Ammon's horn (tissue), 1 donor: Measurements from ENCODE around the gene DHRS12.

ENCODE experiments used
- DNase-seq: peaks from one replicate; pipeline ENCODE4 v3.0.0-alpha.2; 2016; ENCODE audit warnings: low spot score

Gene DHRS12, protein sequence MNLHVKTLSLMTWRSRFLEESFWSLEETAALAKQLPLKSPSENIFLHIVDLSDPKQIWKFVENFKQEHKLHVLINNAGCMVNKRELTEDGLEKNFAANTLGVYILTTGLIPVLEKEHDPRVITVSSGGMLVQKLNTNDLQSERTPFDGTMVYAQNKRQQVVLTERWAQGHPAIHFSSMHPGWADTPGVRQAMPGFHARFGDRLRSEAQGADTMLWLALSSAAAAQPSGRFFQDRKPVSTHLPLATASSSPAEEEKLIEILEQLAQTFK

DNA sequence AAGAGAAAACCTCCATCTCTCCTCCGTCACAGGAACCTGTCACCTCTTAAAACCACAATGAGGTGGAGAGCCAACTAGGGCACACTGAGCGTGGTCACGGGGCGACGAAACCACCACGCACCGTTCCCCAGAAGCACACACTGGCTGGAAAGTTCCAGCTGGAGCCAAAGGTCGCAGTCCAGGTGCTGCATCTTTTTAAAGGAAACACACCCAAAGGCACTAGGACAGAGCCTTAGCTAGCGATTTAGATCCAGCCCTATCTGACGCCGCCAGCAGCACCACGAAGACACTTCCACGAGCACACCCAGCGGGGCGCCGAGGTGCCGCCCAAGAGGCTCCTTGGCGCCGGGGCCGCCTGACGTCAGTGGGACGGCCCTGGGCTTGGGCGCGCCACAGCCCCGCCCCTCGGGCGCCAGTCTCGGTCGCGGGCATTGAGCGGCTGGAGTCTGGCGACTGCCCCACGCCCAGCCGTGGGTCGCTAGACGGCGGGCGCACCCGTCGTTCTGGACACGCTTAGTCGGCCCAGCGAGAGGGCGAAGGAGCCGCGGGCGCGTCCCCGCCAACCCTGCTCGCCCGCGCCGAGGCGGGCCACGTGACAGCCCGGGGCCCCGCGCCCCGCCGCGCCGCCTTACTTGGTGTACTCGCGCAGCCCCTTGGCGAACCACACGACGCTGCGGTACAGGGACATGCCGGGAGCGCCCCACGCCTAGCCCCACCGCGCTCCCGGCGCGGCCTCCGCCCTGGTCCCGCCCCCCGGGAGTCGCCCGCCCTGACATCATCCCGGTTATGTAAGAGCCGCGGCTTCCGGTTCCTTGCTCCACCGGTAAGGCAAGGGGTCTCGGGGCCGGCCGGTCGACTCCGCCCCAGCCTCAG, at the start of gene DHRS12:
DHRS12 (minus strand) TSS at position 742 of the 873 bp plus-strand sequence. CDS start 4,504 bp downstream, outside the sequence.
- DNase-seq: peak; percentile 91

DNA sequence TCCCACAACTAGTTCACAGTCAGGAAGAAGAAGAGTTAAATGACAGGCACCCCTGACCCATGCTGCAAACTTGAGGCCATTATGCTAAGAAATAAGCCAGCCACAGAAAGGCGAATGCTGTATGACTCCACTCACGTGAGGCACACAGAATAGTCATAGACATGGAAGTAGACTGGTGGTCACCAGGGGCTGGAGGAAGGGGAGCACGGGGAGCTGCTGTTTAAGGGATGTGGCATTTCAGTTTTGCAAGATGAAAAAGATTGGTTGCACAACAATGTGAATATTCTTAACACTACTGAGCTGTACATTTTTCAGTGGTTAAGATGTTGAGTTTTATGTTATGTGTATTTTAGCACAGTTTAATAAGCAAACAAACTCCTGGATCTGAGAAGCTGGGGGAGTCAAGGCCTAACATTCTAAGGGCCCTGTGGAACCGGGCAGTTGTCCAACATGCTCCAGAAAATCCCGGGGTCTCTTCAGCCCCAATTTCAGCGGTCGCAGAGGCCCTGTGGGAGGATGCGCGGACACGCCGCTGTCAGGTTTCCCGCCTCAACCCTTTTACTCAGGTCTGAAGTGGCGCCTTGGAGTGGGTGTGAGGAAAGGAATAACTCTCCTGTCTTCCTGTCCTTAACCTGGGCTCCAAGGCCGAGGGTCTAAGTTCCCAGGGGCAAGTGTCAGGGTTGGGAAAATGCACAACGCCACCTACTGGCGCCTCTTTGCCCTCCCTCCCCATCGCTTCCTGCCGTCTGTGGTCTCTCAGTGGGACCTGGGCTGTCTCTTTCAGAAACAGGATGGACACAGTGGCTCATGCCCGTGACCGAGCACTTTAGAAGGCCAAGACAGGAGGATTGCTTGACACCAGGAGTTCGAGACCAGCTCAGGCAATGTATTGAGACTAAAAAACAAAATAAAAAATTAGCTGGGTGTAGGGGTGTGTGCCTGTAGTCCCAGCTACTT, 45.5 kb upstream of the DHRS12 start:
- DNase-seq: no peak

DNA sequence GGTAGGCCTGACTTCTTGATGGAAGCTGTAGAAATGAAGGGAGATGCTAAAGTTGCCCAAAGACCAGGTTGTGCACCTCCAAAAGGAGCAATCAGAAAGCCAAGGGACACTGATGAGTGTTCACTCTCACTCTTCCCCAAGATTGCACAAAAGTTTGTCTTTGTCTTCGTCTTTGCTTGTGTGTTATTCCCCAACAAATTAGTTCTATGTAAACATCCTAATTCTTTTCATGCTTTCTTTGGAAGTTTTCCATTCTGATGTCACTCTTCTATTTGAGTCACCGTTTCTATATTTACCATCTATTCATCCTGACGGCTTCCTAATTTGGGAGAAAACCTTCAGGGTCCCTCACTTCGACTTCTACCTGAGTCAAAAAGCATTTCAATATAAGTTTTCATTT, 44.7 kb upstream of the DHRS12 start:
- no peak for DNase-seq

DNA sequence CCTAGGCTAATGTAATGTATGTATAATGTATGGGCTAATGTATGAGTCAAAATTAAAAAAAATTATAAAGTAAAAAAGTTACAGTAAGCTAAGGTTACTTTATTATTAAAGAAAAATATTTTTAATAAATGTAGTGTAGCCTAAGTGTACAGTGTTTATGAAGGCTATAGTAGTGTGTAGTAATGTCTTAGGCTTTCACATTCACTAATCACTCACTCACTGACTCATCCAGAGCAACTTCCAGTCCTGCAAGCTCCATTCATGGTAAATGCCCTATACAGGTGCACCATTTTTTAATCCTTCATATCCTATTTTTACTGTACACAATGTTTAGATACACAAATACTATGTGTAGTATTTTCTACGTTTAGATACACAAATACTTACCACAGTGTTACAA, 42.8 kb upstream of the DHRS12 start:
- DNase-seq: no peak

DNA sequence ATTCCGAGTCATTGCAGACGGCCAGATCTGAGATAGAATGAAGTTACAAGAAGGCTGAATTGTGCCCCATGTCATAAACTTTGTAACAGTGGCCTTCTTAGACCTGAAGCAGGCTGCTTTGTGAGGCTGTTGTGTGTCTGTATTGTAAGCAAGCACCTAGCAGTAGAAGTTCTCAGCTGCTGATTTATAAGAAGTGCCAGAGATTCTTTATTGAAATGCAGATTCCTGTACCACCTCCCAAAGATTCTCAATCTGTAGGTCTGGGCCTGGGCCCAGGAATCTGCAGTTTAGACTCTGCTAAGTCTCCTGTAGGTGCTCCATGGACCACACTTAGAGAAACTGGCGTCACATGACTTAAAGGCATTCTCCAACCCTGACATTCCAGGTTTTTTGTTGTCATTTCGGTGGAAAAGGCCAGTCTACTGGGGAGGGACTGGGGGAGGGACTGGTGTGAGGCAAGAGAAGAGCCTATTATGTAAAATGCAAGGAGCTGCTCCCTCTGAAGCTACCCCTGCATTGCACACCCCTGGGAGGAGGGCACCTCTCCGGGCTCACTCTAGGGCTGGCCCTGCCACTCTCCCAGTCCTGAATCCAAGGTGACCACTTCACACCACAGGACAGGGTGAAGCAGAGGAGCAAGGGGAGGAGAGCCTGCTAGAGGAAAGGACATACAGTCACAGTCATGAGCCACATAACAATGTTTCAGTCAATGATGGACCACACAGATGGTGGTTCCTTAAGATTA, 41.8 kb upstream of the DHRS12 start:
- DNase-seq: no peak

DNA sequence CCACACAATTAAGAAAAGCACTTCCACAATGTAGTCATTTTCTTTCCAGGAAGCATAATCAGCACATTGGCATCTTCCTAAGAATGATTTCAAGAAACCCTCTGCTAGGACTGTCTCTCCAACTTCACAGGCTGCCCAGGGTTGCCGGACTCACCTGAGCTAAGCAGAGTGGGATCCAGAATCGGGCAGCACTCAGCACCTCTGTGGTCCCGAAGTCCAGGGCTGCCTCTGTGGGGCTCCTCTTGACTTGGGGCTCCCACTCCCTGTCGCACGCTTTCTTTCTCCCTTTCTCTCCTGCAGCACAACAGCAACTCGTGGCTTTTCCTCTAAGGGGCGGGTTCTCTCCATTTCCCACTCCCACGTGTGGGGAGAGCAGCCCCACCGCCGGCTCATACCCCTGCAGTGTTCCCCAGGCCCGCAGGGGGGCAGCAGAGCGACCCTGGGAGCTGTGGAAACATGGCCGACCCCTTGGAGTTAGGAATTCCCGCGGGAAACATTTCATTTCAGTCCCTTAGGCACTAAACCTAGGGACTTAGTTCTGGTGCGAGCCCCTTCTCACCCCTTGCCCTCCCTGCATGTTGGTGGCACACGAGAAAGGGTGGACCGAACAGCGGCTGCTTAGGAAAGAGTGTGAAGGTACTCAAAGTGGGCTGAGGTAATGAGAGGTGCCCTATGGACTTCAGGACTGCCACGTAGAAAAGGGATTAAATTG, 41.1 kb upstream of the DHRS12 start, which contains the start of gene TMEM272:
TMEM272 (minus strand) TSS at position 316 of the 712 bp plus-strand sequence. CDS start 6,647 bp downstream, outside the sequence.
- DNase-seq: peak; percentile 58

DNA sequence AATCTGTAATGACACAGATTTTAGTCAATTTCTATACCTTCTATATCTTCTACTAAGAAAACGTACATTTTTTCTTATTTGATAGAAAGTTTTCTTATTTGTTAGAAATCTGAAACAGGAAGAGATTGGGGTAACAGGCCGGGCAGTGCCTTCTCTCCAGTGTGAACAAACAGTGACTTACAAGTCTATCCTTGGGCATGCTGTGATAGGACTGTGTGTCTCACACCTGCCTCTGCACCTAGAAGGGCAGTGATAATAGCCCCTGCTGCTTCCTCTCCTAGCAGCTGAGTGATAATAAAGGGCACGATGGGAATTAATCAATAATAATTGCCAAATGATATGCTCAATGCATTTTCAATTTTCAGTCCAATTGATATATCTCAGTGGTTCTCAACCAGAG, 39.6 kb upstream of the DHRS12 start:
- no peak for DNase-seq

DNA sequence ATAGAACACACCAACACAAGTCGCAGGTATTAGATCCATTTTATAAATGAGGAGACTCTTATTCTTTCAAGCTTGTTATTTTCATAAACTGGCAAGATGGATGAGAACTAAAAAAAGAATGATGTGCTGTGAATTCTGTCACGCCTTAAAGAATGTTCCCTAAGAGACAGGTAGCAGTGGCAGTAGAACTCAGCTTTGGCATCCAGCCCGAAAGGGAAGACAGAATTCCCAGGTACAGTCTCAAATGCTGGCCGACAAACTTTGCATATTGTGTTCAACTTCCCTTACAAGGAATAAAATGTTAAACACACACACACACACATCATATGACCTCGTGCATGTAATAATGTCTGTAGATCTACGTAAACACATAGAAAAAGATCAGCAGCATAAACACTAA, 37.8 kb upstream of the DHRS12 start:
- no peak for DNase-seq

DNA sequence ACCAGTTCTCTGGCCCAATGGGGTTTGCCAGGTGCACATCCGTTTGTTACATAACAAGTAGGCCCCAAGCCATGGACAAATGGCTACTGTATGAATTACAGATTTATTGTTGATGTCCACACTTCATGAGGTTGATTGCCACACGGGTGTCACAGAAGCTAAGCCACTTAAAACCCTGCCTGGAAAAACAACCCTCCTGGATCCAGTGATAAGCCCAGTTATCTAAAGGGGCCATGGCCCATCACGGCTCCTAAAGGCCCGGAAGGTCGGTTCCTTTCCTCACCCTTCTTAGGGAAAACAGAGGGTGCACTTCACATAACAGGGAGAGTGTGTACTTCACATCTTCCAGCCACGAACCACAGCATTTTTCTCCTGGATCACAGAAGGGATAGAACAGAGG, 37.0 kb upstream of the DHRS12 start:
- DNase-seq: no peak

DNA sequence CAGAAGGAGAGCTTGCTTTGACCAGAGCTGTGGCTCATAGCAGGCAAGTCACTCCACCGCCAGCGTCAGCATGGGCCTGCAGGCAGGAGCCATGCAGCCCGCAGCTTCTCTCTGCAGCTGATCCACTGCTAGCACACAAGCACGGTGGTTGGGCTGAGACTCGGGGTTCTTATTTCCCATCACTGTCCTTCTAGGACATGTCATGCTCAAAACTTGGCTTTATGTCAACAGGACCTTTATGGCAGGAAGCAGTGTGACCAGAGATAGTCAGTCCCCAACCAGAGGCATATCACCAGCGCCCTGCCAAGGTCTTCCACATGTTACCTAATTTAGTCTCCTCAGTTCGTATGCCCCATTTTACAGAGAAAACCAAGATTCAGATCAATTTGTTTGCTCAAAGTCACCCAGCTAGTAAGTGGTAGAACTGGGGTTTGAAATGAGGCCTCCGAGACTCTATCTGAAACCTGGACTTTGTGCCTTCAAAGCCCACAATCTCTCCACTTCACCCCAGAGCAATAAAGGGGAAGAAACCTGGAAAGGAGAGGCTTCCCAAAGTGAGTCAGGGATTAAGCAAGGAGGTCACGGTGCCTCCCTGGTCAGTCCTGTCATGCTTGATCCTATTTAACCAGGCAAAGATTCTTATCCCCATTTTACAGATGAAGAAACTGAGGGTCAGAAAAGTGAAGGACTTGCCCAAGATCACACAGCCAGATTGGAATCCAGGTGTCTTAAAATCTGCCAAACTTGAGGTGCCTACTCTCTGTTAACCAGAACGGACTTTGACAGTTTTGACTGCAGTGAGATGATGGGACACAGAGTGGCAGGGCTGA, 36.0 kb upstream of the DHRS12 start:
- DNase-seq: no peak

DNA sequence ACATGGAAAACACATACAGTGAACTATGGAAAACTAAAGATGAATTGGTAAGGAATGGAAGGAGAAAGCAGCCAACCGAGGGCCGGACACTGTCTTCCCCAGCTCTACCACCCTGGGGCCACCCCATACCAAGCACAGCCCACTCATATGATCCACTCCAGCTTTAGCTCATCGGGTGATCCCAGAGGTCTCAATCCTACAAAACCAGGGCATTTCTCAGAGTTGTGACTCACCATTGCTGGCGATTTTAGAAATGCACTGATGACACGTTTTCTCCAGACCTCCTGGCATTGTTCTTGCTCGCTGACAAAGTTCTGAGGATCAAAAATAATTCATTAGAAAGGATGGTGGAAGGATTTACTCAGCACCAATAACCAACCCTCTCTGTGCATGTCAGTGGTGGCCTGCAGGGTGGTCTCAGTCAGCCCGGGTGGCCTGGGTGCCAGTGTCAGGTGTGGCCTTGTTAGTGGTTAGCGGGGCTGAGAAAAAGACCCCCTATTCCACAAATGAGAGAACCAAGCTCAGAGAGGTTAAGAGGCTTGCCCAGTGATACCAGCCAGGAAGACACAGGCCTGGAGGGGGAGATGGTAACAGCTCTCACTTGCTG, 34.4 kb upstream of the DHRS12 start:
- no peak for DNase-seq

DNA sequence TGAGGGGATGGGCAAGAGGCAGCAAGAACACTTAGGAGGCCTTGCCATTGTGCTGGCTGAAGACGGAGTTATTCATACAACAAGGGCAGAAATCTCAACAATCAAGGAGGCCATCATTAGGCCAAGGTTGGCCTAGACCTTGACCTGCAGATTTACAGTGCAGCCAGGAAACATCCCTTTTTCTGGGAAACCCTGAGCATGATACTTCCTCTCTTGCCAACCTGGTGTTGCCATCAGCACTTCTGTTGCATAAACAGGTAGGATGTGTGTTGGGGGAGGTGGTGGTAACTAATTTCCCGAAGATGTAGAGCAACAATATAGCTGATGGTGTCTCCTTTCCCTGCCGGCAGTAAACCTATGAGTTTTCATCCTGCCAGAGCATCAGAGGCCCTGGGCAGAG, 33.1 kb upstream of the DHRS12 start:
- DNase-seq: no peak

DNA sequence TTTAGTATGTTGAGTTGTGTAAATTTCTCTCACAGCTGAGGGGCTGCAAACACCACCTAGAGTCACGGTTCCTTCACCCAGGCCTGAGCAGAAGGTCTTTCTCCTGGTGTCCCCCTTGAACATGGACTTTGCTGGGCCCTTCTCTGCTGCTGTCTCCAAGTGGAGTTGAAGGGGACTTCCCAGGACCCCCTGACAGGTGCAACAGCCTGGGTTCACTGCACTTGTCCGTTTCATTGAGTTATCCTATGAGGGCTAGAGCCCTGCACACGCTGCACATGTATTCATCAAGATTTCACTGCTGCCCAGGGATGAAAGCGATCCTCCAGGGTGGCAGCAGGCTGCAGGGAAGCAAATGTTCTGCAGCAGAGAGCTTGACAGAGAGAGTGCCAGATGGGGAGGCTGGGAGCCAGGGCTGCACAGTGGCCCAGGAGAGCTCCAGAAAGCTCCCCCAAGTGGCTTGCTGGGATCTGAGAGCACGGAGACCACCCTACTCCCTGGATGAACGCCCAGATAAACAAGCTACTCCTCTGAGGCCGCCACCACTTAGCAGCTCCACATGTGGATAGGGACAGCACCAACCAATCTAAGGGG, 30.7 kb upstream of the DHRS12 start:
- peak; percentile 77 for DNase-seq

DNA sequence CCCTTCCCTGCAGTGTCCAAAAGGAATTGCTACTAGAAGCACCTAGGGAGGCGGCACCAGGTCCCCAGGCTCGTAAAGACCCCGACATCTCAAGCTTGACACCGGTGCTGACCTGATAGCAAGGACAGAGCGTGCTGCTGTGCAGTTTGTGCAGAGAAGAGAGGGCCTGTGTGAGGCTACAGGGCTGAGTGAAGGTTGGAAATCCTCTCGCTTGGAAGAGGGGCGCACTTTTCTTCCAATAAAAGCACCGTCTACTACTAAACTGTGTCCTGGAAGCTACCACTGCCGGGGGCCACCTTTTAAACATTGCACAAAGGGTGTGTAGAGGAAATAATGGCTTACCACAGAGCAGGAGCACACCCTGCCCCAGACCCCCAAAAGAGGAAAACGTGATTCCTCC, 30.0 kb upstream of the DHRS12 start:
- no peak for DNase-seq

DNA sequence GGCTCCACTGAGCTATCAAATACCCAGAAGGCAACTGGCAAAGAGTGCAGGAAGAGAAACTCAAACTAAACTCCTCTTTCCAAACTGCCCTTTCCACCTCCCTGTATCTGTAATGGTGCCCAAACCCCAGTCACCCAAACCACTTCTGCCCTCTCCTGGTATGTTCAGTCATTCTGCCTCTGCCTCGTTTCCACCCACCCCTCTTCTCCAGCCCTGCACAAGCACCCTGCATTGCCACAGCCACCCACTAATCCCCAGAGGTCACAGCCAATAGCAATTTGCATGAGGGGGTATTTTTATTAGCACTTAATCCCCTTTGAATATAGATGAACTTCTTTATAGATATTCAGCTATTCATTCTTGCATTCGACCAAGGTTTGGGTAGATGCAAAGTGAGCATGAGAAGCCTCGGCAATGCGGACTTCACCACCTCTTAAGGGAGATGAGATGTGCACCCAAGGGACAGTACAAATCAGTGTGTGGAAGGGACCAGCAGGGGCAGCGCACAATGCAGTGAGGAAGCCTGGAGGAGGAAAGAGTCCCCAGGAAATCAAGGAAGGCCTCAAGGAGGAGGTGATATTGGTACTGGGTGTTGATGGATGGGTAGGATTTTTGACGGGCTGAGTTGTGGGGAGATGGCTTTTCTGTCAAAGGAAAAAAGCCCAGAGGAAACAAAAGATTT, 28.6 kb upstream of the DHRS12 start:
- peak; percentile 56 for DNase-seq

DNA sequence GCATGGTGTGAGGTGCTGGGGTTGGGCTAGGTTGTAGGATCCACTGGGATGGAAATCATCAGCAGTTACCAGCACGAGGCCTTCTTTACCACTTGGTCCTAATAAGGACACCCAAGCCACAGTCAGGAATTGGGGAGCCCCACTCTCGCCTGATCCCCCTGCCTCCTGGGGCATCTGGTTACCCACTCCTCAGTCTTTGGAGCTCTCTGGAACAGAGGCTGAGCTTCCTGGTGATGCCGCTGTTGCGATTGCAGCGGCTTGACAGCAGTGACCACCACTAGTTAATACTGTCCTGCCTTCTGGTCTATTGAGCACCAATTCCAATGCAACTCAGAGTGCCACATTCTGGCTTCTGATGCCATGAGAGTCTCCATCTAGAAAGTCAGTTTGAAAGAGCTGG, 27.6 kb upstream of the DHRS12 start:
- DNase-seq: no peak

DNA sequence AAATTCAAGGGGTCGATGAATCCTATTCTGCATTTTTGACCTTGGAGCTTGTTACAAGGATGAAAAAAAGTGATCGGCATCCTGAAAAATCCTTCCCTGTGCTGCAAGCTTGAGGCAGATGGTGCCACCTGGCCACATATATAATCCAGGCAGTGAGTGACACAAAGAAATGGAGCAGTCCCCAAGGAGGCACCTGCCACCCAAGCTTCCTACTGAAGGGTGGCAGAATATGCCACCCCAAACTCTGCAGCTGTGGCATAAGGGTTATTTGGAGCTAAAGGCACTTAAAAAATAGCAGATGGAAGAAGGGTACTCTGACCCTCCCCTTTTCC, 25.6 kb upstream of the DHRS12 start:
- DNase-seq: no peak

DNA sequence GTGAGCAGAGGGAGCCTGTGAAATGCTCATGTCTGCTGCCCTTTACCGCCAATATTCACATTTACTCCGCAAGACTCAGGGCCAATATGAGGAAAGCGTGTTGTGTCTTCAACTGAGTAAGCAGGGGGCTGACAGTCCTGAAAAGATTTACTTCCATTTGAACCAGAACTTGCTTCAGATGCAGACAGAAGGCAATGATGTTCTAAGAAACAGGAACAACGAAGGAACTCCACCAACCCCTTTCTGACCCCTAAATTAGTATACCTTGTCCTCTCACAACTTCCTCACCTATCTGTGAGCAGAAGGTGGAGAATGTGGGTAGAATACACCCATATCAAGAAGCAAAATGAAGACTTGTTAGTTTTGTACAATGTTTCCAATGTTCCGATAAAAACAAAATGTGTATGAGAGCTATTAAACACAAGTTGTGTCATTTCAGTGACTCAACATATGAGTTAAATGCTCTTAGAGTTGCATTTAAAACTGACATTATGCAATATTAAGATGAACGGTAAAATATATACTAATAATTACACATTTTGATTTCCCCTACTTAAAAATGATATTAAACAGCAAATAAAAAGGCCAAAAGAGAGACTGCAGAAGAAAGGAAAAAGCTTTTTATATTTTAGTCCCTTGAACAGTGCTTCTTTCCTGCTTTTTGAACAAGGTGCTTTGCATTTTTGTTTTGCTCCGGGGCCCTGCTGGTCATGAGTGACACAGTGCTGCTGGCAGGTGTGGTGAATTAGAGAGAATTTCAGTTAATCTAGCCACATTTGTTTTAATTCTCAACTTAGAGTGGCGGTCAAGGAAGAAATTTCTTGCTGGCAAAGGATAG, 25.0 kb upstream of the DHRS12 start:
- DNase-seq: no peak
